Colon (tissue), 2 donors: ENCODE measurements around the gene HIGD1C.
"Not testable (repeated sequence)": the region's sequence is repeated elsewhere in the genome, so short reads cannot be mapped to it uniquely, and the experiment has no call there.

Source experiments
- FAIRE-seq: peaks from 2 replicates; lab custom pipeline; 2012; peaks lifted over from hg19 to GRCh38; lab: Jason Lieb, UNC
- donor health status: control.
- donor health status: control.

The HIGD1C gene

GRCh38 chr12:50934371-50934851 is 17.9 kb upstream of the HIGD1C start:
- no peak for FAIRE-seq

- no peak for FAIRE-seq
Observed at GRCh38 chr12:50934981-50935807, 17.1 kb upstream of the HIGD1C start.

GRCh38 chr12:50936821-50937530 is 15.4 kb upstream of the HIGD1C start:
- FAIRE-seq = no peak

GRCh38 chr12:50937653-50938052 is 14.7 kb upstream of the HIGD1C start:
- FAIRE-seq = no peak

- no peak for FAIRE-seq
Observed at GRCh38 chr12:50947933-50948626, 4.3 kb upstream of the HIGD1C start.

GRCh38 chr12:50948798-50949197 is 3.5 kb upstream of the HIGD1C start:
- FAIRE-seq = no peak

- FAIRE-seq = no peak
Observed at GRCh38 chr12:50949801-50950302, 2.5 kb upstream of the HIGD1C start.

GRCh38 chr12:50951112-50951511 is 1.2 kb upstream of the HIGD1C start:
- no peak for FAIRE-seq

- FAIRE-seq = no peak
Observed at GRCh38 chr12:50953047-50953446, 703 bp downstream of the HIGD1C start.

- FAIRE-seq = not testable (repeated sequence)
Observed at GRCh38 chr12:50954789-50955188, 2.4 kb downstream of the HIGD1C start.

- FAIRE-seq = peak; percentile 49
Observed at GRCh38 chr12:50955288-50955687, 2.9 kb downstream of the HIGD1C start.

GRCh38 chr12:50955697-50956096 is 3.4 kb downstream of the HIGD1C start:
- no peak for FAIRE-seq

GRCh38 chr12:50960130-50960529 is 7.8 kb downstream of the HIGD1C start:
- FAIRE-seq = no peak

- no peak for FAIRE-seq
Observed at GRCh38 chr12:50961708-50962107, 9.4 kb downstream of the HIGD1C start.

- no peak for FAIRE-seq
Observed at GRCh38 chr12:50964432-50964831, 12.1 kb downstream of the HIGD1C start.

GRCh38 chr12:50971946-50972345 is 19.6 kb downstream of the HIGD1C start:
- no peak for FAIRE-seq

- FAIRE-seq = no peak
Observed at GRCh38 chr12:50979369-50980052, 27.2 kb downstream of the HIGD1C start.

- FAIRE-seq = no peak
Observed at GRCh38 chr12:50980545-50980944, 28.2 kb downstream of the HIGD1C start.

GRCh38 chr12:50981319-50982239 is 29.2 kb downstream of the HIGD1C start:
- no peak for FAIRE-seq

- no peak for FAIRE-seq
Observed at GRCh38 chr12:50984586-50985298, 32.4 kb downstream of the HIGD1C start.
